ENCODE measurements around the gene RPL13A. TPM values are rescaled to one million over a fixed set of nuclear protein-coding genes. Genes with fewer than 3 reads are reported as not detected.

The RPL13A gene
- total and polyA plus RNA-seq, 9 of the 15 experiments (the other 6 are each of a cell fraction or from before 2014, with no cell fraction given): 1,744 to 5,482 (median 2,949) TPM

GRCh38 chr19:49488863-49489537, 1.6 kb downstream of the RPL13A start (continued):
- 0 out of 2 replicates have a peak, but pooled peaks have one; percentile 14 for TF ChIP-seq ZBTB40 (IDR thresholded peaks at IDR 0.05)
- no peak for TF ChIP-seq ZBTB40 (CRISPR knock-in tag; IDR thresholded peaks at IDR 0.05)
- TF ChIP-seq, protein P1, sequence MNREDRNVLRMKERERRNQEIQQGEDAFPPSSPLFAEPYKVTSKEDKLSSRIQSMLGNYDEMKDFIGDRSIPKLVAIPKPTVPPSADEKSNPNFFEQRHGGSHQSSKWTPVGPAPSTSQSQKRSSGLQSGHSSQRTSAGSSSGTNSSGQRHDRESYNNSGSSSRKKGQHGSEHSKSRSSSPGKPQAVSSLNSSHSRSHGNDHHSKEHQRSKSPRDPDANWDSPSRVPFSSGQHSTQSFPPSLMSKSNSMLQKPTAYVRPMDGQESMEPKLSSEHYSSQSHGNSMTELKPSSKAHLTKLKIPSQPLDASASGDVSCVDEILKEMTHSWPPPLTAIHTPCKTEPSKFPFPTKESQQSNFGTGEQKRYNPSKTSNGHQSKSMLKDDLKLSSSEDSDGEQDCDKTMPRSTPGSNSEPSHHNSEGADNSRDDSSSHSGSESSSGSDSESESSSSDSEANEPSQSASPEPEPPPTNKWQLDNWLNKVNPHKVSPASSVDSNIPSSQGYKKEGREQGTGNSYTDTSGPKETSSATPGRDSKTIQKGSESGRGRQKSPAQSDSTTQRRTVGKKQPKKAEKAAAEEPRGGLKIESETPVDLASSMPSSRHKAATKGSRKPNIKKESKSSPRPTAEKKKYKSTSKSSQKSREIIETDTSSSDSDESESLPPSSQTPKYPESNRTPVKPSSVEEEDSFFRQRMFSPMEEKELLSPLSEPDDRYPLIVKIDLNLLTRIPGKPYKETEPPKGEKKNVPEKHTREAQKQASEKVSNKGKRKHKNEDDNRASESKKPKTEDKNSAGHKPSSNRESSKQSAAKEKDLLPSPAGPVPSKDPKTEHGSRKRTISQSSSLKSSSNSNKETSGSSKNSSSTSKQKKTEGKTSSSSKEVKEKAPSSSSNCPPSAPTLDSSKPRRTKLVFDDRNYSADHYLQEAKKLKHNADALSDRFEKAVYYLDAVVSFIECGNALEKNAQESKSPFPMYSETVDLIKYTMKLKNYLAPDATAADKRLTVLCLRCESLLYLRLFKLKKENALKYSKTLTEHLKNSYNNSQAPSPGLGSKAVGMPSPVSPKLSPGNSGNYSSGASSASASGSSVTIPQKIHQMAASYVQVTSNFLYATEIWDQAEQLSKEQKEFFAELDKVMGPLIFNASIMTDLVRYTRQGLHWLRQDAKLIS (CRISPR knock-in tag; IDR thresholded peaks at IDR 0.05): peak; percentile 88; the same call in 1 of the 2 replicates
- TF ChIP-seq SREBF1 (IDR thresholded peaks at IDR 0.05; ENCODE audit: borderline replicate concordance, low read depth, low read length): no peak
- TF ChIP-seq SAFB2 (IDR thresholded peaks at IDR 0.05; ENCODE audit: borderline replicate concordance, low read depth, low read length, severe bottlenecking): no peak
- peak; percentile 32 for TF ChIP-seq SUPT5H (IDR thresholded peaks at IDR 0.05)
- TF ChIP-seq CBFB (CRISPR knock-in tag; IDR thresholded peaks at IDR 0.05): no peak
- TF ChIP-seq NFXL1 (CRISPR knock-in tag; IDR thresholded peaks at IDR 0.05): no peak
- no peak for TF ChIP-seq SMAD2 (IDR thresholded peaks at IDR 0.05; ENCODE audit: low read depth, low read length)
- TF ChIP-seq ILK (tag; IDR thresholded peaks at IDR 0.05; ENCODE audit: borderline replicate concordance, low read depth): no peak
- no peak for TF ChIP-seq SMARCC2 (IDR thresholded peaks at IDR 0.05; ENCODE audit: low read depth)
- TF ChIP-seq FOXK1 (CRISPR knock-in tag; IDR thresholded peaks at IDR 0.05; ENCODE audit: borderline replicate concordance): no peak
- TF ChIP-seq PPARD (CRISPR knock-in tag; IDR thresholded peaks at IDR 0.05): no peak
- no peak for TF ChIP-seq FOSL1 (tag; conservative IDR thresholded peaks at IDR 0.05)
